Activated CD8-positive, alpha-beta memory T cell treated with anti-CD3 and anti-CD28 coated beads, Interleukin-2, amount 50 U/mL, for 1 hour (primary cell): ENCODE data around the gene KCTD13.
"Not testable (repeated sequence)": the region's sequence is repeated elsewhere in the genome, so short reads cannot be mapped to it uniquely, and the experiment has no call there.

Experiments used
- DNase-seq: peaks from one replicate; pipeline ENCODE4 v3.0.0-alpha.2; 2020; ENCODE audit errors: extremely low read depth

KCTD13 gene

DNA sequence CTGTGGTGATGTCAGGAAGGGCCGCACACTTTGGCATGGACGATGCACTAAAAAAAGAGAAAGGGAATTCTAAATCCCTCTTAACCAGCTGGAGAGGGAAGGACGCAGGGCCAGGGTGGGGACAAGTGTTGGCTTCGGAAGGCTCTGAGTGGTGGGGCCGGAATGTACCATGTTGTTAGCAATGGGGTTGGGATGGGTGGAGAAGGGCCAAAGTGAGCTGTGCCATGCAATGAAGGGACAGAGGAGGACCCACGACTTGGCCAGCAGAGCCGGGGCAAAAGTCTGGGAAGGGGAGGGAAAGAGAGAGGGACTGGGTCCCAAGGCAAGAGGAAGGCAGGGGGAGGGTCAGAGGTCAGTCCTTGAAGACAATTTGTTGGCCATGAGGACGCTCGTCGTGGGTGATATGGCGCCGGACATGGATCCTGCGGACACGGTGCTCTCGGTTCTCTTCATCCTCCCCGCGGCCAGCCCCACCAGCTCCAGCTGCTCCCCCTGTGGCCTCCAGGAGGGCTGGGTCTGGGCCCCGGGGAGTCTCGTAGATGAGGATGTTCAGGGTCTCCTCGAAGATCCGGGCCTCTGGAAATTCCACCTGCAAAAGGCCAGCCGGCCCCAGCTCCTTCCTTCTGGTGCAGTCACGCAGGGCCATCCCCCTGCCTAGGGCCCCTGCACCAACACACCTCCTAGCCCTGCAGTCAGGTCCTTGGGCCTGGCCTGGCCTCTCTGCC is 19.3 kb downstream of the KCTD13 start:
- no peak for DNase-seq

DNA sequence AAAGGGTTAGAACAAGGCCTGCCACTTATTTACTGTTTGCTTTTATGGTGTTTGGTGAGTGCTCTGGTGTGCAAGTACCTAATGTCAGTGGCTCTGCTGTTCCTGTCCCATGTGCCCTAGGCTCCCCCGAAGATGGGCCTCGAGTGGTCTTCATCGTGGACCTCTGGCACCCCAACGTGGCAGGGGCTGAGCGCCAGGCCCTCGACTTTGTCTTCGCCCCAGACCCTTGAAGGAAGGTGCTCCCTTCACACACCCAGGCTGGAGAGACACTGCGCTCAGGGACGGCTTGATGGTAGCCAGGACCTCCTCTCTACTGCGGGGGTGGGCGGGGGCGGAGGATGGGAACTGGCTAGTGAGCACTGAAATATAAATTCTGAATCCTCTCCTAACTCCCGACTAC is 20.4 kb downstream of the KCTD13 start:
- no peak for DNase-seq

DNA sequence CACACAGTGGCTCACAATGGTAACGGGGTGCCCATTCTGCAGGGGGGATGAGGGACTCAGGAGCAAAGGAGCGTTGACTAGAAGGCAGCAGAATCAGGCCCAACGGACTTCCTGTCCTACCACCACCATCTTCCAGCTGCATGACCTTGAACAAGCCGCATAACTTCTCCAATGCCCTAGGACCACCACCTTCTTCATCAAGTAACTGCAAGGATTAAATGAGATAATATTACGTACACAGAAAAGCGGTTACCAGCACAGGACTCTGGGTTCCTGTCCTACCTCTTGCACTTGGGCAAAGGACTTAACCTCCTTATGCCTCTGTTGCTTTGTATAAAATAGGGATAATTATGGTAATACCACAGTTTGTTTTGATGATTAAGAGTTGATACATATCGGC is 21.1 kb downstream of the KCTD13 start:
- DNase-seq: no peak

DNA sequence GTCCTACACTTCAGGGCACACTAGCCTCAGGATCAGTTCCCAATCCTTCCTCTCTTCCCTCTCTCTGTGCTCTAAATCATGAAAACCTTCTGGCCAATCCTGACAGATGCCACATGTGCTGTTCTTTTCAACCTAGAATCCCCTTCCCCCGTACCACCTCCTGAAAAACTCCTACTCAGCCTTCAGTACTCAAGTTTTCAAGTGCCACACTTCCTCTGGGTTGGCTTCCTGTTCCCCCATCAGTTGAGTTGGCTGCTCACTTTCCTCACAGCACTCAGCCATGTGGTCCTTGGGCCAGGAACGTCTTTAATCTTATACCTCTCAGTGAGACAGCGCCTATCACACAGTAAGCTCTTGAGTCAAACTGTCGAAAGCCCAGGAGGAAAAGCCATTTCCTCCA is 22.4 kb downstream of the KCTD13 start:
- no peak for DNase-seq

DNA sequence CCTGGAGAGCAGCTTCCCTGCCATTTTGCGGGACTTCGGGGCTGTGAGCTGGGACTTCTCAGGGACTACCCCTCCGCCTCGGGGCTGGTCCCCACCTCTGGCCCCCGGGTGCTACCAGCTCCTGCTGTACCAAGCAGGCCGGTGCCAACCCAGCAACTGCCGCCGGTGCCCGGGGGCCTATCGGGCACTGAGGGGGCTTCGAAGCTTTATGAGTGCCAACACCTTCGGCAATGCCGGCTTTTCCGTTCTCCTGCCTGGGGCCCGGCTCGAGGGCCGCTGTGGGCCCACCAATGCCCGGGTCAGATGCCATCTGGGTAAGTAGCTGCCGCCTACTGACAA is 24.4 kb downstream of the KCTD13 start:
- no peak for DNase-seq

DNA sequence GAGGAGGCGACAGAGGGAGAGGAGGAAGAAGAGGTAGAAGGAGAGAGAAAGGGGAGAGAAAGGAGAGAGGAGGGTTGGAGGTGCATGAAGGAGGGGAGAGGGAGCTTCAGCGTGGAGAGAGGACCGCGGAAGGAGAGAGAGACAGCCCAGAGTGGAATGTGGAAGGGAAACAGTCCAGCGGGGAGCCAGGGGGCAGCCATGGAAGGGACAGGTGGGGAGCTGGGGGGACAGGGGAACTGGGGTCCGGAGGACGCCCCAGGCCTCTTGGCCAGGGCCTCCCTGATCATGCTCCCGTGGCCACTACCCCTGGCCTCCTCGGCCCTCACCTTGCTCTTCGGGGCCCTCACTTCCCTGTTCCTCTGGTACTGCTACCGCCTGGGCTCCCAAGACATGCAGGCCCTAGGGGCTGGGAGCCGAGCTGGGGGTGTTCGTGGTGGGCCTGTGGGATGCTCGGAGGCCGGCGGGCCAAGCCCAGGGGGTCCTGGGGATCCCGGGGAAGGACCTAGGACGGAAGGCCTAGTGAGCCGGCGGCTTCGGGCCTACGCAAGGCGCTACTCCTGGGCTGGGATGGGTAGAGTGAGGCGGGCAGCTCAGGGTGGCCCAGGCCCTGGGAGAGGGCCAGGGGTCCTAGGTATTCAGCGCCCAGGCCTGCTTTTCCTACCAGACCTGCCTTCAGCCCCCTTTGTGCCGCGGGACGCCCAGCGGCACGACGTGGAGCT is 25.0 kb downstream of the KCTD13 start:
- DNase-seq: no peak

DNA sequence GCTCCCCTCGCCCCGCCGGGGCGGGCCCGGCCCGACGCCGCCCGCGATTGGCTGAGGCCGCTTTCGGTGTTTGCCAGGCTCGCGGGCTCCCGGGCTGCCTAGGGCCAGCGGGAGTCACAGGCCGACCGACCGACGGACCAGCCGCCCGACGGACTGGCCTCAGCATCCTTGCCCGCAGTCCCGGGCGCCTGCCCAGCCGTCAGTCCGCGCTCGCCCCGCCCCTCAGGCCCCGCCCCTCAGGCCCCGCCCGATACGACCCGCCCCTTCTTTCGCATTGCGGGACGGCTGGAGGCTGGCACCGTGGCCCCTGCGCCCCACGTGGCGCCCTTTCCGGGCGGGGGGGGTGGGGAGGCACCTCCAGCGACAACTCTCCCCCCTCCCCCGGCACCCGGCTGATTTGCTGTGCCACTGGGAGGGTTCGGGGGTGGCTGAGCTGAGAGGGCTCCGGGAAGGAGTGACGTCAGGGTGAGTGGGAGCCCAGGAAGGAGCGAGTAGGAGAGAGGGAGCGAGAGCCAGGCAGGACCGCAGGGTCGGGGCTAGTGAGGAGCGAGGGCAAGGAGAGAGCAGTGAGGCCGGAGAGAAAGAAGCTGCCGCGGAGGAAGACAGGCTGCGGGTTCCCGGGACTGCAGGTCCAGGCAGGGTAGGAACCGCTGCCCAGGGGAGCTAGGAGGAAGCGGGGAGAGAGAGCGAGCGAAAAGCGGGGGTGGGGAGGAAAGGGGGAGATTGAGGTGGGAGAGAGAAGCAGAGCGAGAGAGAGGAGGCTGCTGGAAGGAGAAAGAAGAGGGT is 25.7 kb downstream of the KCTD13 start, which contains the start of gene ASPHD1:
TSS of gene ASPHD1 (plus strand) at position 387 of the 786 bp plus-strand sequence. CDS start 484 bp downstream, outside the sequence.
- no peak for DNase-seq

DNA sequence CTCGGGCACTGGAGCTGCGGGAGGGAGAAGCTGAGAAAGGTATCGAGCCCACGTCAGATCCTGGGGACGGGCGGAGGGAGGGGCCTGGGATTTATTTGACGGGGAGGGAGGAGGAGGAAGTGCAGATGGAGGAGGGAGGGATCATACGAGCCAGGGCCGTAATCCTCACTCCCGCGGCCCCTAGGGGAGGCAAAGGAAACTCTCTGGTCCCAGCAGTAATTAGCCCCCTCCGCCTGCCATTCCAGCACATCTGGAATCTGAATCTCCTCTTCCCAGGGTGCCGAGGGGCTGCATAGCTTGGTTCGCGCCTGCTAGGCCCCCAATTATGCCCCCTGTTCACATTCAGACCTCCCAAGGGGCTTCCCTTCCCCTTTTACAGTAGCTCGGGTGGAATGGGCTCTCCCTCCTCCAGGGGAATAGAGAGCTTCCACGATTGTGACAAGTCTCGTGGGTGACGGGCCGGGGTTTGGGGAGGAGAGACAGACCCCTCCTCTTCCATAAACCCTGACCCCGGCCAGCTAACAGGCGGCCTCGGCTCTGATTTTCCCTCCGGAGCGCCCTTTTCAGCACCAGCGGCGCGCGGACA is 26.4 kb downstream of the KCTD13 start, which contains the start of gene SEZ6L2:
TSS of gene SEZ6L2 (minus strand) at position 35 of the 586 bp plus-strand sequence. CDS start 531 bp downstream, outside the sequence.
- no peak for DNase-seq

DNA sequence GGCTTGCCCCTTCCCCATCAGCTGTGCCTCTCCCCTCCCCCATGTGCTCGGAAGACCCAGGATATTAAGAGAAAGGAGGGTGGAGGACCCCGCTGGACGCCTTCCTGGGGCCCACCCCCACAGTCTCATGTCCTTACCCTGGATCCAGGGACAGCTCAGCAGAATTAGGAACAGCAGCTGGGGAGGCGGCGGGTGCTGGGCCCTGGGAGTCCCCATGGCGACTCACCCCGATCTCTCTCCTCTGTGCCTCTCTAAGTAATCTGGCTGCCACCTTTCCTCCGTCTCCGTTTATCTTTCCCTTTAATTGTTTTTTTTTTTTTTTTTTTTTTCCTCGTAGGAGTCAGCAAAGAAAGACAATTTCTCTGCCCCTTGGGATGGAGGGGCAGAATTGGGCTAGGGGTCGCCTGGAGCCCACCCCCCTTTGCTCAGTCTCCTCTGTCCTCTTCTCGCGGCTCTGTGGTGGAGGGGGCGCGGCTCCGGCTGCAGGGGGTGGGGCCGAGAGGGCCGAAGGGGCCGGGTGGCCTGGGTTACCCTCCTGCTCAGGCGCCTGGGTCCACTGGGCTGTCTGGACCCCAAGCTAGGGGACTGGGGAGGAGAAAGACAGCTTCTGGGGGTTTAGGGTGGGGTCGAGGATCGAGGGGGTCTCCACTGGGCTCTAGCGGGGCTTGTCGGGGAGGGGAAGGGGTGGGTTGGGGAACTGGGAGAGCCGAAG is 27.1 kb downstream of the KCTD13 start:
- DNase-seq: no peak

DNA sequence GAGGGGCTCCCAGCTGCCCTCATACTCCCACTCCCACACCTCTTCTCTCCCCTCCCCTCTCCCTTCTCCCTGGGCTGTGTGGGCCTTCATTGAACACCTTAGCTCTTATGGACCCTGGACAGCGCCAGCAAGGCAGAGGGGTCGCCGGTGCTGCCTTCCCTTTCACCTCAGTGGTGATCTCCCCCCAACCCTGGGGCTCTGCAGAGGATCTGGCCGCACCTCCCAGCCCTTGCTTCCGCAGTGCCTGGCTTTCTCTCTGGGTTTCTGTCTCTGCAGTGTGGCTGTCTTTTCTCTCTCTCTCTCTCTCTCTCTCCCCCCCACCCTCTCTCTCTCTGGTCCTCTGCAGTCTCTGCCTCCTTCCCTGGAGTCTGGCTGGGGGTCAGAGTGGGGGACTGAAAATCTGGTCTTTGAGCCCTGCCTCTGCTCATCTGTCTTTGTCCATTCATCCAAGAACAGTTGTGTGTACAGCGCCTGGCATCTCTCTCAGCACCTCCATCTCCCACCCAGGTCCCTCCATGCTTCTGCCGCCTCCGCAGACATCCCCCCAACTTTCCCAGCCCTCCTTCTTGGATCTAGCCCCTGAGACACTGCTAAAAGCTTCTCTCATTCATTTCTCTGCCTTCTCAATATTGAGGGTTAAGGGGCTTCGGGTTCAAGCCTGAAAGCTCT is 27.8 kb downstream of the KCTD13 start:
- DNase-seq: no peak

DNA sequence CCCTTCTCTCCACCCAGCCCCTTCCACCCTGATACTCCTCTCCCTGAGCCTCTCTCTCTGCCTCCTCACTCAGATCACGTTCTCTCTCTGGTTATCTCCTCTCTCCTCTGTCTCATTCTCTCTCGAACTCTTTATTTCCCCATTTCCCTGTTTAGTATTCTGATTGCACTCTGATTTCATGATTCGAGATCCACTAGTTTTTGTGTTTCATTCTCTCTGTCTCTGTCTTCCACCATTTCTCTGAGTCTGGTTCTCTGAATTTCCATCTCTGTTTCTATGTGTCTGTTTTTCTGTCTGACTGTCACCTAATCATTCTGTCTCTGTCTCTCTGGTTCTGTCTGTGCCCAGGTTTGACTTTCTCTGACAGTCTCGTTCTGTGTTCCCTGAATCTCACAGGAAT is 28.7 kb downstream of the KCTD13 start:
- DNase-seq: no peak

DNA sequence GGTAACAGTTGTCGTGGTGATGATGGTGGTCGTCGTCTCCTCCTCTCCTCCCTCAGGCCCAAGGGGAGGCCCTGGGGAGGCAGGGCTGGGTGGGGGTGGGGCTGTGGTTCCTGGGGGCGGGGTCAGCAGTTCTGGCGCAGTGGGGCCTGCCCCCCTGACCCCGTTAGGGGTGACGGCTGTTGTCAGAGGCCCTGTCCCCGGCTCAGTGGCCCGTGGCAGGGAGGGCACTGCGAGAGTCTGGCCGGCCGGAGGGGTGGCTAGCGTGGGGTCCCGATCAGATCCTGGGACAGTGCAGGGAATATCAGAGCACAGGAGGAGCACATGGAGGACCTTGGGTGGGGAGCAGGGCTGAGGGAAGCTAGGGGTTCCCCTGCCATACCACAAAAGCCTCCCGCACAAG is 29.2 kb downstream of the KCTD13 start:
- no peak for DNase-seq

DNA sequence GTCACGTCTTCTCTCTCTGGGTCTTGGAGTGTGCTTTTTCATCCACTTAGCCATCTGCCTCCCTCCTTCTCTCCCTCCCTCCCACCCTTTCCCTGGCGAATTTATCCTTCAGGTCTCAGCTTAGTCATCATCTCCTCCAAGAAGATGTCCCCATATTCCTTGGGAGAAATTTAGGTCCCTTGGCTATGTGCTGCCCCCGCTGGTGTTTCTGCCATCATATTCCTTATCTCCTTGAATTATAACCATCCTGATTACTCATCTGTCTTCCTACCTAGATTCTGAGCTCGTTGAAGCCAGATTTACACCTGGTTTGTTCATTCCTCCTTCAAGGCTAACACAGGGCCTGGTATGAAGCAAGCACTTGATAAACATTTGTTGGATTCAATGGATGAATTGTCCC is 31.7 kb downstream of the KCTD13 start:
- DNase-seq: no peak

DNA sequence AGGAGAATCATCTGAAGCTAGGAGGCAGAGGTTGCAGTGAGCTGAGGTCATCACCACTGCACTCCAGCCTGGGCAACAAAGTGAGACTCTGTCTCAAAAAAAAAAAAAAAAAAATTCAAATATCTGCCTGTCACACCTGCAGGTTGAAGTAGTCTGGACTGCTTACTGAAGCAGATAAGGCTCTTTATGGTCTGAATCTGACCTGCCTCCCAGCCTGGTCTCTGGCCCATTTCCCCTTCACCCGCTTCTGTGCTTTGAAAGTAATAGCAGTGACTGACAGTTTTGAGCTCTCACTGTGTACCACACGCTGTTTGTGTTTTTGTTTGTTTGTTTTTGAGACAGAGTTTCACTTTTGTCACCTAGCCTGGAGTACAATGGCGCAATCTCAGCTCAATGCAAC is 32.5 kb downstream of the KCTD13 start:
- DNase-seq: no peak

DNA sequence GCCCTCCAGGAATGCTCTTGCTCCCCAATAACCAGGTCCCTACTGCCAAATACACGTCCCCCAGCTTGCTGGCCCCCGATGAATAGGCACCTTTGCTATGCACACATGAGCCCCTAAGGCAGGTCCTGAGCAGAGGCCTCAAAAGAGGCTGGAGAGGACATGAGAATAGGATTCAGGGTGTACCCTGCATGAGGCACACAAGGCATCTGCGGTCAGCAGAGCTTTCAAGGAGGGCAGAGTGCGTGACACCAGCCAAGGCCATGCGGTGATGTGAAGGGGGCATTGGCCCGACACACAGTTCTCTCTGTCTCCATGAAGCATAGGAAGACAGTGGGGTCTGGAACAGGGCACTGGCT is 33.6 kb downstream of the KCTD13 start:
- DNase-seq: no peak

DNA sequence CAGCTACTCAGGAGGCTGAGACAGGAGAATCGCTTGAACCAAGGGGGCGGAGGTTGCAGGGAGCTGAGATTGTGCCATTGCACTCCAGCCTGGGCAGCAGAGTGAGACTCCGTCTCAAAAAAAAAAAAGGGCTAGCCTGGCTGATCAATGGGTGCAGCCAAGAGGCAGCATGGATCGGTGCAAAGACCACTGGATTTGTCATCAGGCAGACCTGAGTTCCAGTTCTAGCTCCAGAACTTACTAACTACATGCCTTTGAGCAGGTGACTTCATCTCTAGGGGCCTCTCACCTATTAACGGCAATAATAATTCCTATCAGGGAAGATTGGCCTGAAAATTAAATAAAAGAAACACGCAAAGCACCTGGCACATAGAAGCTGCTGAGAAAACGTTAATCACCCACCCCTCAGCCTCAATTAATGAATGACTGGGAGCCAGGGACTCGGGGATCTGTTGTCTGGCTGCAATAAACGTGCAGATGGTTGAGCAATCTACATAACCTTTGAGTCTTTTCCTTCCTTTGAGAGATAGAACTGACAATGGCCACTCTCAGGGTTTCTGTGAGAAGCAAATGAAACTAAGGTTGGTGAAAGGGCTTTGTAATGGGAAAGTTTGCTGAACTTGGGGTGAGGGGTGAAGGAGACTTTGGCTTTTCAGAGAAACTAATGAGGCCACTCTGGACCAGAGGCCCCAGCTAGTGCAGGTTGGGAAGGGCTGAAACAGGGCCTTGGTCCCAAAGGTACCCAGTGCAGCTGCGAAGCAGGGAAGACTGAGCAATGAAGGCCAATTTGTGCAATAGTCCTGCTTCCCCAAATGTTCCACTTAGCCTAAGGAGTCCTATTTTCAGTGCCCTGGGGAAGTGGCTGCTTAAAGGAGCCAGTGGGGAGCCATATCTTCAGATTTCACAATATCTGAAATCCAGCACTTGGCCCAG is 34.2 kb downstream of the KCTD13 start:
- no peak for DNase-seq

DNA sequence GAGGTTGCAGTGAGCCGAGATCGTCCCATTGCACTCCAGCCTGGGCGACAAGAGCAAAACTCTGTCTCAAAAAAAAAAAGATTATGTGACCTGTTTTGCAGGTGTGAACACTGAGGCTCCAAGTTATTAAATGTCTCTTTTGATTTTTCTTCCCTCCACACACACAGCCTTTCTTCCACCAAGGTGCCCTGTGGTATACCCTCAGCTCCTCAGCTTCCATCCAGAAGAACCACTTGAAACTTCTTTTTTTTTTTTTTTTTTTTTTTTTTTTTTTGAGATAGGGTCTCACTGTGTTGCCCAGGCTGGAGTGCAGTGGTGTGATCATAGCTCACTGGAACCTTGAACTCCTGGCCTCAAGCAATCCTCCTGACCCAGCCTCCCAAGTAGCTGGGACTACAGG is 36.7 kb downstream of the KCTD13 start:
- DNase-seq: not testable (repeated sequence)

DNA sequence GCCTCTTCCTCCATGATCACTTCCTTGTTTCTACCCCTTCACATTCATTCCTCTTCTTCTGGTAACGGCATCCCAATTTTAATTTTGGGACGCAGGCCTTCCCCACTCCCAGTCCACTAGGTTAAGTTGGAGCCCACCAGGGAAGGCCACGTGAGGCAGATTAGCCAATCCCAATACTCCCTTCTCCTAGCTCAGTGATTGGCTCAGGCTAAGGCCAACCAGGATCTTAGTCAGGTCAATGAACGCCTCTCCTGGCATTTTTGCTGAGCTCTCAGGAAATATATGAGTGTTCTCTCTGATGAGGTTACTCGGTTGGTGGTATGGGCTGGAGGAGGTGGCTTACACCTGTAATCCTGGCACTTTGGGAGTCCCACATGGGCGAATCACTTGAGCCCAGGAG is 42.0 kb downstream of the KCTD13 start:
- DNase-seq: no peak

DNA sequence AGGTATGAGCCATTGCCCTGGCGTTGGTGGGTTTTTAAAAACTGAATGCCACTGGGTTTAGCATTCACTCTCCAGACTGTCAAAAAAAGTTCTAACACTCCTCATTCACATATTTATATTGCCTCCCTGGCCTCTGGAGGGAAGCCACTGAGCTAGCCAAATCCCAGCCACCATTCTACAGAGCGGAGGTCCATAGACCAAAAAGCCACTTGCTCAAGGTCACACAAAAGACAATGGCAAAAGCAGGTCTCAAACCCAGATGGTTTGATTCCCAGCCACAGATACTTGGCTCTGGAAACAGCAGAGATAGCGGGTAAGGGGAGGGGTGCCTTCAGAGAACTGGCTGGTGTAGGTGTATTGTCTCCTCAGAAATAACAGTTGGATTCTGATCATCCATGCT is 45.0 kb downstream of the KCTD13 start:
- DNase-seq: no peak

DNA sequence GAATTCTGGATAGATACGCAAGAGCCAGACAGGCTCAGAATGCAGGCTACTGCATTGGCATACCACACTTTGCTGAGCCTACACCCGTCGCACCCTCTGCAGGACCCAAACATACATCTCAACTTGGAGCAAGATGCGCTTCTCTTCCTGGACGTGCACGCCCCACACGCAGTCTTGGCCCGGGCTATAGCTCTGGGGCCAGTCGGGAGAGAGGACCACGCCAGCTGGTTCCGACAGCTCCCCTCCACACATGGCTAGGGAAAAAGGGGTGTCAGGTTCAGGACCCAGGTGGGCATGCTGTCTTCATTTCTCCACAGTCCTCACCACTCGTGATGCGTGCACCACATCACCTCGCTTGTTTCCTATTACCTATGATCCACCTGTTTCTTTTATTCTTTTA is 47.9 kb downstream of the KCTD13 start:
- DNase-seq: no peak
